ENCODE data around the gene CNTN4. TPM values are rescaled to one million over a fixed set of nuclear protein-coding genes. Genes with fewer than 3 reads are reported as not detected.

The CNTN4 gene
- total RNA-seq, 1 experiment from 2014 or later, result 51.3 TPM

DNA sequence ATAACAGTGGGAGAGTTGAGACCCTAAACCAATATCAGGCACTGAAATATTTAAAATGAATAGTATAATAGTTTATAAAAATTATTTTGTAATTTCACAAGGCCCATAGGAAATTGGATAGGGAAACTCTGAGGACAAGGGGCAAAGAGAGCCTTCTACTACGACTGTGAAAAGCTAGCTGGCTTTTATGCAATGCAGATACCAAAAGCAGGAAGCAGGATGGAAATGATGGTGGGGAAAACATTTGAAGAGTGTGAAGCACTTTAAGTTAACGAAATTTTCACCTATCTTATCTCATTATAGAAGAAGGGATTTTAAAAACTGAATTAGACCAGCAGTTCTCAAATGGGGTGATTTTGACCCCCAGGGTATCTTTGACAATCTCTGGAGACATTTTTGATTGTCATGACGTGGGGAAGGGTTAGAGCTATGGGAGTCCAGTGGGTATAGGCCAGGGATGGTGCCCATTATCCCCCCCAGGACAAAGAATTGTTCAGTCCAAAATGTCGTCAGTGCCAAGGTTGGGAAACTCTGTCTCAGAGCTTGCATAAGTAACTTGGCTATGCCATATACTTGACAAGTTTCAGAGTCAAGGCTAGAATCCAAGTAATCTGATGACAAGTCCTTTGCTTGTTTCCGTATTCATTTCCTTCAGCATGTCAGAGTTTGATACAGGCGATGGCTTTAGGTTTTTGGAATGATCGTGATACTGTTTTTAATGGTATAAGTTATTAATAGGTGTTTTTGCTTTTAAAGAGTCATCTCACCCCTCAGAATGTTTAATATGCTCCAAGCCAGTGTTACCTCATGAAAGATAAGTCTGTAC lies 885.6 kb downstream of the CNTN4 start:
- BruUV-seq (replicated peaks), result no TSS peak
- DNase-seq, result no peak
- H3K27me3 Mint-ChIP-seq (ENCODE audit: insufficient read depth, unreplicated experiment), result no peaks in the 10 kb centered on the region
- intact Hi-C loops (cut with micrococcal nuclease; ENCODE audit: unreplicated experiment), result no loop called here
- peaks cover 8% of the 10 kb centered on the region for H3K36me3 Mint-ChIP-seq (ENCODE audit: insufficient read depth, unreplicated experiment)
- no peaks in the 10 kb centered on the region for H3K36me3 ChIP-seq (ENCODE audit: control insufficient read depth, insufficient read depth, low read length)
- no peak overlapping the region for H3K4me3 ChIP-seq (ENCODE audit: low read depth, low read length)
- H3K27me3 ChIP-seq (replicated peaks; ENCODE audit: control insufficient read depth, insufficient read depth, low read length), result no peaks in the 10 kb centered on the region
- no peak overlapping the region for H3K27ac Mint-ChIP-seq (ENCODE audit: unreplicated experiment)
- H3K4me3 Mint-ChIP-seq (ENCODE audit: unreplicated experiment), result no peak overlapping the region
- H3K4me1 Mint-ChIP-seq (ENCODE audit: low read depth, unreplicated experiment), result no peaks in the 10 kb centered on the region
- no peaks in the 10 kb centered on the region for H3K9me3 Mint-ChIP-seq (ENCODE audit: unreplicated experiment)
- ChIA-PET POLR2A (no interaction called here), CTCF (no interaction called here)
- no peaks in the 10 kb centered on the region for H3K9me3 ChIP-seq
- TF ChIP-seq, protein P1, sequence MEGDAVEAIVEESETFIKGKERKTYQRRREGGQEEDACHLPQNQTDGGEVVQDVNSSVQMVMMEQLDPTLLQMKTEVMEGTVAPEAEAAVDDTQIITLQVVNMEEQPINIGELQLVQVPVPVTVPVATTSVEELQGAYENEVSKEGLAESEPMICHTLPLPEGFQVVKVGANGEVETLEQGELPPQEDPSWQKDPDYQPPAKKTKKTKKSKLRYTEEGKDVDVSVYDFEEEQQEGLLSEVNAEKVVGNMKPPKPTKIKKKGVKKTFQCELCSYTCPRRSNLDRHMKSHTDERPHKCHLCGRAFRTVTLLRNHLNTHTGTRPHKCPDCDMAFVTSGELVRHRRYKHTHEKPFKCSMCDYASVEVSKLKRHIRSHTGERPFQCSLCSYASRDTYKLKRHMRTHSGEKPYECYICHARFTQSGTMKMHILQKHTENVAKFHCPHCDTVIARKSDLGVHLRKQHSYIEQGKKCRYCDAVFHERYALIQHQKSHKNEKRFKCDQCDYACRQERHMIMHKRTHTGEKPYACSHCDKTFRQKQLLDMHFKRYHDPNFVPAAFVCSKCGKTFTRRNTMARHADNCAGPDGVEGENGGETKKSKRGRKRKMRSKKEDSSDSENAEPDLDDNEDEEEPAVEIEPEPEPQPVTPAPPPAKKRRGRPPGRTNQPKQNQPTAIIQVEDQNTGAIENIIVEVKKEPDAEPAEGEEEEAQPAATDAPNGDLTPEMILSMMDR (IDR thresholded peaks at IDR 0.05; ENCODE audit: insufficient read depth in 1 of 2, low read depth in 1 of 2, low read length in 1 of 2, severe bottlenecking in 1 of 2, unreplicated experiment in 1 of 2), result no peak
- no peaks in the 10 kb centered on the region for H3K4me1 ChIP-seq

DNA sequence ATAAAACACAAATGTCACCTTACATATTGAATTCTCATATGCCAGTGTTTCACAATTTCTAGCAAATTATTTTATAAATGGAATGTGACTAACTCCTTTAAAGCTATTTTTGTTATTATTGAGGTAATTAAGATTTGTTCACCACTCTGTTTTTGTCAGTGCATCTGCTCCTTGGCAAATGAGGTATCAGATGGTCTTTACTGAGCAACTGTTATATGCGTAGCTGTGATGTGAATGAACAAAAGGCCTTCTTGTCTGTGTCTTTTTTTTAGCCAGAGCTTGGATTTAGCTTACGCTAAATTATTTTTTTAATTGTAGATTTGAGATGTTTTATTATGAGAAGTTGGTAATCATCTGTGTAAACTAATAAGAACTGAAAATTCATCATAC lies 886.2 kb downstream of the CNTN4 start:
- intact Hi-C loops (cut with micrococcal nuclease; ENCODE audit: unreplicated experiment), result no loop called here
- Mint-ChIP-seq H3K4me3 (ENCODE audit: unreplicated experiment) (no peak overlapping the region), H3K27ac (ENCODE audit: unreplicated experiment) (no peak overlapping the region), H3K27me3 (ENCODE audit: insufficient read depth, unreplicated experiment) (no peaks in the 10 kb centered on the region), H3K36me3 (ENCODE audit: insufficient read depth, unreplicated experiment) (peaks cover 8% of the 10 kb centered on the region), H3K9me3 (ENCODE audit: unreplicated experiment) (no peaks in the 10 kb centered on the region), H3K4me1 (ENCODE audit: low read depth, unreplicated experiment) (no peaks in the 10 kb centered on the region)
- no TSS peak for BruUV-seq (replicated peaks)
- H3K4me1 ChIP-seq, result no peaks in the 10 kb centered on the region
- no peaks in the 10 kb centered on the region for H3K36me3 ChIP-seq (ENCODE audit: control insufficient read depth, insufficient read depth, low read length)
- no peak overlapping the region for H3K4me3 ChIP-seq (ENCODE audit: low read depth, low read length)
- ChIA-PET POLR2A (no interaction called here), CTCF (no interaction called here)
- H3K9me3 ChIP-seq, result no peaks in the 10 kb centered on the region
- no peak for DNase-seq
- TF ChIP-seq, protein P1 (IDR thresholded peaks at IDR 0.05; ENCODE audit: insufficient read depth in 1 of 2, low read depth in 1 of 2, low read length in 1 of 2, severe bottlenecking in 1 of 2, unreplicated experiment in 1 of 2), result no peak
- H3K27me3 ChIP-seq (replicated peaks; ENCODE audit: control insufficient read depth, insufficient read depth, low read length), result no peaks in the 10 kb centered on the region

DNA sequence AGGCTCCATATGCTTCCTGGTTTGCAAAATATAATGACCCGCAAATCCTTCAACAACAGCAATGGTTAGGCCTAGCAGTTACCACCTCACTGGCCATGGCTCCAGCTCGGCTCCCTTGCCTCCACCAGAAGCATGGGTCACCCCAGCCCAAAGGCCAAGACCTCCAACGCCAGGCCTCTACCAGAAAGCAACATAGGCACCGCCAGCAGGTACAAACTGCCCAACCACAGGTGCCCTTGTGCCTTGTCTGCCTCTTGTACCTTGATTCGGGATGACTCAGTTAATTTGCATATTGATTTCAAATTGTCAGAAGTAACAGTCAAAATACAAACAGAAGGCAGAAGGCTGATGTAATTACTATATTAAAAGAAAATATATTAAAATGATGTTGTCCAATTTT lies 886.8 kb downstream of the CNTN4 start:
- no peak overlapping the region for H3K4me3 ChIP-seq (ENCODE audit: low read depth, low read length)
- no peaks in the 10 kb centered on the region for H3K36me3 ChIP-seq (ENCODE audit: control insufficient read depth, insufficient read depth, low read length)
- intact Hi-C loops (cut with micrococcal nuclease; ENCODE audit: unreplicated experiment), result no loop called here
- ChIA-PET CTCF (no interaction called here), POLR2A (no interaction called here)
- TF ChIP-seq, protein P1 (IDR thresholded peaks at IDR 0.05; ENCODE audit: insufficient read depth in 1 of 2, low read depth in 1 of 2, low read length in 1 of 2, severe bottlenecking in 1 of 2, unreplicated experiment in 1 of 2), result no peak
- Mint-ChIP-seq H3K9me3 (ENCODE audit: unreplicated experiment) (no peaks in the 10 kb centered on the region), H3K4me1 (ENCODE audit: low read depth, unreplicated experiment) (no peaks in the 10 kb centered on the region), H3K27ac (ENCODE audit: unreplicated experiment) (no peak overlapping the region), H3K36me3 (ENCODE audit: insufficient read depth, unreplicated experiment) (peaks cover 8% of the 10 kb centered on the region), H3K27me3 (ENCODE audit: insufficient read depth, unreplicated experiment) (no peaks in the 10 kb centered on the region), H3K4me3 (ENCODE audit: unreplicated experiment) (no peak overlapping the region)
- DNase-seq, result no peak
- no peaks in the 10 kb centered on the region for H3K9me3 ChIP-seq
- H3K27me3 ChIP-seq (replicated peaks; ENCODE audit: control insufficient read depth, insufficient read depth, low read length), result no peaks in the 10 kb centered on the region
- H3K4me1 ChIP-seq, result no peaks in the 10 kb centered on the region
- BruUV-seq (replicated peaks), result no TSS peak
